Osteocyte (in vitro differentiated cells): ENCODE results near the gene PNCK. TPM values are rescaled to one million over a fixed set of nuclear protein-coding genes. Genes with fewer than 3 reads are reported as not detected.

Source experiments
- DNase-seq: peaks from one replicate; pipeline ENCODE4 v3.0.0; 2021; ENCODE audit warnings: mixed read lengths; ENCODE audit not compliant: unreplicated experiment; ENCODE audit errors: extremely low spot score
- H3K27ac Mint-ChIP-seq: one replicate; pipeline ENCODE4 v1.8.0; 2021; ENCODE audit warnings: mild to moderate bottlenecking, mixed read lengths; ENCODE audit not compliant: unreplicated experiment
- H3K27me3 Mint-ChIP-seq: one replicate; pipeline ENCODE4 v1.8.0; 2021; ENCODE audit warnings: mixed read lengths; ENCODE audit not compliant: unreplicated experiment
- H3K36me3 Mint-ChIP-seq: one replicate; pipeline ENCODE4 v1.8.0; 2021; ENCODE audit warnings: mixed read lengths; ENCODE audit not compliant: unreplicated experiment
- H3K4me1 Mint-ChIP-seq: one replicate; pipeline ENCODE4 v1.8.0; 2021; ENCODE audit warnings: mixed read lengths; ENCODE audit not compliant: unreplicated experiment
- H3K4me3 Mint-ChIP-seq: one replicate; pipeline ENCODE4 v1.8.0; 2021; ENCODE audit warnings: mild to moderate bottlenecking, moderate library complexity, mixed read lengths; ENCODE audit not compliant: unreplicated experiment
- H3K9me3 Mint-ChIP-seq: one replicate; pipeline ENCODE4 v1.8.0; 2021; ENCODE audit warnings: mixed read lengths; ENCODE audit not compliant: unreplicated experiment
- CTCF ChIP-seq: fragments of 200-600 bp; sonication (generic); IDR thresholded peaks from 2 replicates; pipeline ENCODE4 v1.5.0; 2021; ENCODE audit warnings: antibody characterized with exemption, mild to moderate bottlenecking, moderate library complexity
- long read RNA-seq: library from polyadenylated mRNA; unstranded; transcript quantifications from one replicate; pipeline ENCODE4 v2.0.0, GENCODE V29; 2021
- total RNA-seq: library from RNA; stranded (reverse); gene quantifications from 2 replicates; pipeline ENCODE4 v1.2.1, GENCODE V29; 2021

PNCK gene
- 3.6 and 5.1 TPM in 2 replicates for total RNA-seq
- long read RNA-seq: 0 reads

GRCh38 chrX:153673428-153674218 lies at the start of gene PNCK:
PNCK (minus strand) TSS chrX:153673813; CDS start chrX:153673076, 737 bp downstream.
- Mint-ChIP-seq H3K9me3 (no peaks in the 10 kb centered on the region), H3K4me1 (peaks cover 4% of the 10 kb centered on the region), H3K27ac (no peak within 1 kb of the TSS), H3K4me3 (no peak within 1 kb of the TSS), H3K27me3 (peaks cover 22% of the 10 kb centered on the region), H3K36me3 (no peaks in the 10 kb centered on the region)
- no peak for DNase-seq
- no peak for TF ChIP-seq CTCF

- peak overlapping the region; percentile 84 for H3K4me3 Mint-ChIP-seq
- peaks cover 5% of the 10 kb centered on the region for H3K9me3 Mint-ChIP-seq
- H3K36me3 Mint-ChIP-seq: peaks cover 10% of the 10 kb centered on the region
- peaks cover 30% of the 10 kb centered on the region for H3K4me1 Mint-ChIP-seq
- no peak for DNase-seq
- TF ChIP-seq CTCF: no peak
- peak overlapping the region; percentile 78 for H3K27ac Mint-ChIP-seq
- H3K27me3 Mint-ChIP-seq: no peaks in the 10 kb centered on the region
These were observed 49.2 kb upstream of the PNCK start for GRCh38 chrX:153722704-153723350.

- Mint-ChIP-seq H3K36me3 (peaks cover 20% of the 10 kb centered on the region), H3K4me3 (no peak overlapping the region), H3K4me1 (peaks cover 12% of the 10 kb centered on the region), H3K9me3 (peaks cover 5% of the 10 kb centered on the region), H3K27me3 (no peaks in the 10 kb centered on the region), H3K27ac (no peak overlapping the region)
- DNase-seq: no peak
- no peak for TF ChIP-seq CTCF
These were observed 46.1 kb upstream of the PNCK start for GRCh38 chrX:153719701-153720100.

- H3K36me3 Mint-ChIP-seq: peaks cover 21% of the 10 kb centered on the region
- TF ChIP-seq CTCF: no peak
- H3K4me1 Mint-ChIP-seq: peaks cover 12% of the 10 kb centered on the region
- no peaks in the 10 kb centered on the region for H3K27me3 Mint-ChIP-seq
- no peak overlapping the region for H3K4me3 Mint-ChIP-seq
- H3K9me3 Mint-ChIP-seq: peaks cover 5% of the 10 kb centered on the region
- DNase-seq: no peak
- no peak overlapping the region for H3K27ac Mint-ChIP-seq
These were observed 45.6 kb upstream of the PNCK start for GRCh38 chrX:153719238-153719637.

GRCh38 chrX:153717445-153717844 lies 43.8 kb upstream of the PNCK start:
- peaks cover 23% of the 10 kb centered on the region for H3K36me3 Mint-ChIP-seq

More at GRCh38 chrX:153717445-153717844, 43.8 kb upstream of the PNCK start:
- DNase-seq: no peak
- Mint-ChIP-seq H3K4me1 (peaks cover 6% of the 10 kb centered on the region), H3K27me3 (no peaks in the 10 kb centered on the region), H3K4me3 (no peak overlapping the region), H3K27ac (no peak overlapping the region), H3K9me3 (peaks cover 5% of the 10 kb centered on the region)
- TF ChIP-seq CTCF: no peak
